Endothelial cell of umbilical vein (primary cell): ENCODE results near the gene POTEI.
"Not testable (repeated sequence)": the region's sequence is repeated elsewhere in the genome, so short reads cannot be mapped to it uniquely, and the experiment has no call there.

ENCODE experiments used
- CTCF ChIP-seq, 2 donors: IDR thresholded peaks; 1 replicate in 1 of 2; 2 replicates in 1 of 2; pipeline ENCODE4 v1.5.1; 2011; ENCODE audit warnings: low read length in 2 of 2, mild to moderate bottlenecking in 2 of 2, moderate library complexity in 2 of 2, control low read depth in 1 of 2, inconsistent platforms in 1 of 2, low read depth in 1 of 2; ENCODE audit not compliant: insufficient read depth in 1 of 2; ENCODE audit errors: extremely low read depth in 1 of 2
- JUN ChIP-seq: IDR thresholded peaks from 2 replicates; pipeline ENCODE4 v1.6.1; 2011; ENCODE audit warnings: borderline replicate concordance, low read depth; ENCODE audit not compliant: insufficient read length, insufficient read depth
- MAX ChIP-seq: IDR thresholded peaks from 2 replicates; pipeline ENCODE4 v1.6.1; 2011; ENCODE audit not compliant: insufficient read depth, insufficient read length
- MYC ChIP-seq: IDR thresholded peaks from one replicate; pipeline ENCODE4 v1.6.1; 2011; ENCODE audit warnings: mild to moderate bottlenecking, low read depth, low read length
- POLR2A ChIP-seq: IDR thresholded peaks from 2 replicates; pipeline ENCODE4 v1.6.1; 2012; ENCODE audit warnings: low read depth, mild to moderate bottlenecking, control low read depth, low read length
- POLR2AphosphoS5 ChIP-seq: IDR thresholded peaks from 2 replicates; pipeline ENCODE4 v1.6.1; 2012; ENCODE audit warnings: low read depth, mild to moderate bottlenecking, control low read depth, low read length, moderate library complexity; ENCODE audit not compliant: insufficient read depth

- not testable (repeated sequence) for TF ChIP-seq CTCF (IDR thresholded peaks at IDR 0.05; ENCODE audit: extremely low read depth in 1 of 2, insufficient read depth in 1 of 2, low read depth in 1 of 2, low read length in 2 of 2); POLR2A; POLR2AphosphoS5; MYC; JUN; MAX
Observed at GRCh38 chr2:130511747-130512451, 2.8 kb upstream of the POTEI start.
